Activated naive CD4-positive, alpha-beta T cell treated with anti-CD3 and anti-CD28 coated beads, Interleukin-2, amount 50 U/mL, for 72 hours (primary cell): Measurements from ENCODE around the gene DDRGK1. TPM values are rescaled to one million over a fixed set of nuclear protein-coding genes. Genes with fewer than 3 reads are reported as not detected.
A peak's percentile ranks its signal among the peaks of the same experiment; 100 is the strongest.
"Not testable (repeated sequence)": the region's sequence is repeated elsewhere in the genome, so short reads cannot be mapped to it uniquely, and the experiment has no call there.

Experiments used
- ATAC-seq, 2 donors: fragments of 150-1000 bp; cut with Tn5 transposase; 2 replicates each; pipeline ENCODE4 v1.10.0; 2021; ENCODE audit warnings: mild to moderate bottlenecking in 2 of 2, moderate library complexity in 2 of 2
- DNase-seq, 2 donors: peaks; one replicate each; pipeline ENCODE4 v3.0.0; 2021 to 2022; ENCODE audit warnings: low spot score in 2 of 2
- H3K27ac Mint-ChIP-seq, 2 donors: one replicate each; pipeline ENCODE4 v1.8.0; 2022; ENCODE audit warnings: mild to moderate bottlenecking in 2 of 2, mixed read lengths in 2 of 2
- H3K36me3 Mint-ChIP-seq, 2 donors: one replicate each; pipeline ENCODE4 v1.8.0; 2022; ENCODE audit warnings: mixed read lengths in 2 of 2
- H3K9me3 Mint-ChIP-seq, 2 donors: one replicate each; pipeline ENCODE4 v1.8.0; 2022; ENCODE audit warnings: mixed read lengths in 2 of 2
- total RNA-seq, 2 donors: library from RNA; stranded (reverse); gene quantifications; one replicate each; pipeline ENCODE4 v1.2.3, GENCODE V29; 2022

Gene DDRGK1
- total RNA-seq, 2 donors from 2014 or later, result 66.4 to 128 TPM

- no peak for DNase-seq
- peaks cover 21 to 27% of the 10 kb centered on the region in 2 donors for H3K36me3 Mint-ChIP-seq
Observed at GRCh38 chr20:3199976-3200755, 4.3 kb downstream of the DDRGK1 start.

GRCh38 chr20:3199206-3199605, 5.3 kb downstream of the DDRGK1 start:
- H3K27ac Mint-ChIP-seq, result no peak overlapping the region
- peaks cover 21 to 25% of the 10 kb centered on the region in 2 donors for H3K36me3 Mint-ChIP-seq
- no peaks in the 10 kb centered on the region for H3K9me3 Mint-ChIP-seq
- DNase-seq, result no peak
- ATAC-seq, result no peak

More at GRCh38 chr20:3199976-3200755, 4.3 kb downstream of the DDRGK1 start:
- H3K27ac Mint-ChIP-seq, result peak overlapping the region; percentile 10 to 61
- no peaks in the 10 kb centered on the region for H3K9me3 Mint-ChIP-seq
- no peak for ATAC-seq

GRCh38 chr20:3195590-3196237, 8.8 kb downstream of the DDRGK1 start:
- Mint-ChIP-seq H3K9me3 (no peaks in the 10 kb centered on the region), H3K36me3 (peaks cover 12 to 23% of the 10 kb centered on the region in 2 donors), H3K27ac (peak overlapping the region; percentile 62)
- no peak for ATAC-seq
- DNase-seq, result no peak

DNA sequence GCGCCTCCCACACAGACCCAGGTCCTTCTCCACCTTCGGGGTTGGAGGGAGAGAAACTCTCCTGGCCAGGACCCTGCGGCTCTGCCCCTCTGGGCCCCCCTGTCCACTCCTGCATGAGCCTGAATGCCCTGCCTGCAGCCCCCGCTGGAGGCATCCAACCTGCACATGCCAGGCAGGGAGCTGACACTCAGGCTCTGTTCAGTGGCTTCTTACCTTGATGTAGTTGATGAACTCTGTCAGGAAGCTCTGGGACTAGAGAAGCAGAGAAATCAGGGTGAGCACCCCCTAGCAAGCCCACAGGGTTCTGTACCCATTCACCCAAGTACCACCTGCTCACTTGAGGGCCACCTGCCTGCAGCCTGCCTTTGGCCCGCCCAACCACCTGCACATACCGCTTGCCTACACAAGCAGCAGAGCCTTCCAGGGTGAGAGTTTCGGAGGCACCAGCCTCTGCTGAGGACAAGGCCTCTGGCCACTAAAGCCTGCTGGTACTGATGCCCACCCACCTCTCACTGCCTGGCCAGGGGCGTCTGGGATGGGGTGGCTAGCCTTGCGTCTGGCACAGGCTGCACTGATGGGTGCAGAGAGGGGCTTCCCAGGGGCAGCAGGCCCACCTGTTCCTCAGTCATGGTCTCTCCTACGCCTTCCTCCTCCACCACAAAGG, 9.7 kb downstream of the DDRGK1 start:
- Mint-ChIP-seq H3K9me3 (no peaks in the 10 kb centered on the region), H3K27ac (peak overlapping the region in 1 of 2 donors; percentile 88), H3K36me3 (peaks cover 5 to 17% of the 10 kb centered on the region in 2 donors)
- DNase-seq (no peak), ATAC-seq (no peak)

DNA sequence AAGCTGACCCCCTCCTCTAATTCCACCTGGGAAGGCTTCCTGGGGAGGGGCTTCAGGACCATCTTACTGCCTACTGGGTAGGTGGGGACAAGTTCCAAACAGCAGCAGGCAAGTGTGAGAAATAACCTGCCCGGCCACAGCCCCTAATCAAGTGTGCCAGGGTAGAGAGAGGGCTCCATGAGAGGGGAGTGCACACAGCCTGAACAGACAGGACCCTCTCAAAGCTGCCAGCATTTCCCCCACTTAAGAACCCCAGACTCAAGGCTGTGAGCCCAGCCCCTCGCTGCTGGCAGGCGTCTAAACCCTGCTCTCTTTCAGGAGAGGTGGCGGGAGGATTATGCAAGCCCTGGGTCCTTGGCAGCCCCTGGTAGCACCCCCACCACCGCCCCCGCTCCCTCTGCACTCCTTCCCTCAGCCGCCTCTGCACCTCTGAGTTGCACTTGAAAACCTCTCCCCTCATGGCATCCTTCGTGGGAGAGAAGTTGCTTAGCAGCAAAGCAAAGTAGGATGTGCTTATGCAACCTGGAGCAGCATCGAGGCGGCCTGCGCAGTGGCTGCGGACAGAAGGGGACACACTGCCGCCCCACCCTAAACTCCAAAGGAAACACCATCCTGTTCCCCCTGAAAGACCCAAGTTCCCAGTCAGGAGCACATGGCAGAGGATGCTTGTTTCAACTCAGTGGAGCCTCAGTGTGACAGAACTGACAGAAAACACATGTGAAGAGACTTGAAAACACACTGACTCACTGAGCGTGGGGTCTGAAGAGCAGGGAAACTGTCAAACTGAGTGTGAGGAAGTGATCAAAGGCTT, 10.5 kb downstream of the DDRGK1 start:
- Mint-ChIP-seq H3K27ac (no peak overlapping the region), H3K9me3 (no peaks in the 10 kb centered on the region), H3K36me3 (peaks cover 0 to 17% of the 10 kb centered on the region in 2 donors)
- peak; percentile 37 to 67 for ATAC-seq
- no peak for DNase-seq

DNA sequence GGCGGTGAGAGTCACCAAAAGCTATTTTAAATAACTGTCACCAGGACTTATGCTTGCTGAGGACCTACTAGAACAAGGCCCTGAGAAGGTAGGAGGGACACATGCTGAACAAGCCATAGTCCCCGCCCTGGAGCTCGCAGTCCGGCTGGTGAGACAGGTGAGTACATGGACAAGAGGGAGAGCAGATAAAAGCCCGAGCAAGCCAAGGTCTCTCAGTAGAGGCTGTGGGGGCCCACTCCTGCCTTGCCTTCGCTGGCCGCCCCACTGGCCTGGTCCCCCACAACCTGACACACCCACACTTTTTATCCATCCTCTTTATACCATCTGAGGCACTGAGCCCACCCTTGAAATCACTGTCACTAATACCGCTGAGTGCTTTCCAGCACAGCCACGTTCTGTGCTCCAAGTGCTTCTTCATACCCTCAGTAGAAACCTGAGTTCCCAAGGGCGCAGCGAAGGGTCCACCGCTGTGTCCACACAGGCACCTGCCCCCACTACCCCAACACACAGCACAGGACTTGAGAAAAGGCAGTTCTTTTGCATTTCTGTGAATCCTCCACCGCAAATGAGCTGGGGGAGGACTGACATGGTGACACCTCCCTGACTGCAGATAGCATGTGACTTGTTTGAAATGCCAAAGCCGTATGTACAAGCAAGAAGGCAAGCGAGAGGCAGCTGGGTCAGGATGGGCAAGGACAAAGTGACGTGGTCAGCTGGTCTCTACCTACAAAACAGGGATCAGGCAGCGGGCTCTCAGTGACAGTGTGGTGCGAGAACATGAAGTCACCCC, 12.1 kb downstream of the DDRGK1 start:
- DNase-seq (no peak), ATAC-seq (no peak)
- Mint-ChIP-seq H3K36me3 (peaks cover 0 to 17% of the 10 kb centered on the region in 2 donors), H3K9me3 (no peaks in the 10 kb centered on the region), H3K27ac (peak overlapping the region; percentile 12 to 76)

- peak overlapping the region in 1 of 2 donors; percentile 12 for H3K27ac Mint-ChIP-seq
- H3K9me3 Mint-ChIP-seq, result no peaks in the 10 kb centered on the region
- H3K36me3 Mint-ChIP-seq, result peaks cover 0 to 12% of the 10 kb centered on the region in 2 donors
- ATAC-seq, result no peak
- no peak for DNase-seq
Observed at GRCh38 chr20:3190681-3191111, 13.8 kb downstream of the DDRGK1 start.

- ATAC-seq (peak in 1 of 2 donors; percentile 17), DNase-seq (no peak)
- H3K9me3 Mint-ChIP-seq, result no peaks in the 10 kb centered on the region
- H3K36me3 Mint-ChIP-seq, result peaks cover 0 to 6% of the 10 kb centered on the region in 2 donors
- peak overlapping the region; percentile 35 to 89 for H3K27ac Mint-ChIP-seq
Observed at GRCh38 chr20:3189561-3190131, 14.8 kb downstream of the DDRGK1 start.

GRCh38 chr20:3188823-3189413, 15.6 kb downstream of the DDRGK1 start:
- Mint-ChIP-seq H3K36me3 (peaks cover 0 to 6% of the 10 kb centered on the region in 2 donors), H3K9me3 (no peaks in the 10 kb centered on the region), H3K27ac (peak overlapping the region; percentile 8 to 89)
- DNase-seq, result no peak
- peak in 1 of 2 donors; percentile 34 for ATAC-seq

DNA sequence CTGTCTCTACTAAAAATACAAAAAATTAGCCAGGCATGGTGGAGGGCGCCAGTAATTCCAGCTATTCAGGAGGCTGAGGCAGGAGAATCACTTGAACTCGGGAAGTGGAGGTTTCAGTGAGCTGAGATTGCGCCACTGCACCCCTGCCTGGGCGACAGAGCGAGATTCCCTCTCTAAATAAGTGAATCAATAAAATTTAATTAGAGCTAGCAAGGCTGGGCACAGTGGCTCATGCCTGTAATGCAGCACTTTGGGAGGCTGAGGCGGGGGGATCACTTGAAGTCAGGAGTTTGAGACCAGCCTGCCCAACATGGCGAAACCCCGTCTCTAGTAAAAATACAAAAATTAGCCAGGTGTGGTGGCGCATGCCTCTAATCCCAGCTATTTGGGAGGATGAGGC, 16.6 kb downstream of the DDRGK1 start:
- H3K27ac Mint-ChIP-seq, DNase-seq, H3K9me3 Mint-ChIP-seq, ATAC-seq, H3K36me3 Mint-ChIP-seq: not testable (repeated sequence)

DNA sequence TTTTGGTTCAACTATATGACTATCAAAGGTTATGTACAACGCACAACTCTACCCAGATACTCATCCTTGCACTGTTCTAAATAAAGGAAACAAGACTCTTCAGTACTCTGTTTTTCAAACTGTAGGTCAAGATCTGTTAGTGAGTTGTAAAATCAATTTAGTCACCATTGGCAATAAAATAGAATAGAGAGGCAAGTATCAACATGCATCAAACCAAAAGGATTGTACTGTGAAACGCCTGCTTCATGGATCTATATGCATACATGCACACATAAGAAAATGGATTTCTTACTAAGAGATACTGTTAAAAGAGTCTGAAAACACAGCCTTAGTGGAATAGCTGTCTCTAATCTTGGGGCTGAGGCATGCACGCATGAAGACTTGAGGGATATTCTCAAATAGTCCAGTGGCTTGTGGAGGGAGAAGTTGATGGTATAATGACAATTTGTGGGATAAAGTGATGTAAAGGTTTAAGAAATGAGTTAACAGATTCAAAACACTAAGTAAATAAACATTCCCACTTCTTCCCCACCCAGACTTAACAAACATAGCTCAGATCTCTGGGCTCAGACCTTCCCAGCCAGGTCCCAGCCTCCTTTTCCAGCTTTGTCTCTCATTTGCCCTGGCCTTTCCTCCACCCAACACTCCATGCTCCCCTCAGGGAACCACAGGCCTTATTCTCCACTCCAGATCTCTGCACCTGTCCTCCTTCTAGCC, 20.4 kb downstream of the DDRGK1 start:
- Mint-ChIP-seq H3K9me3 (no peaks in the 10 kb centered on the region), H3K27ac (peak overlapping the region in 1 of 2 donors; percentile 22), H3K36me3 (no peaks in the 10 kb centered on the region)
- DNase-seq, result no peak
- ATAC-seq, result no peak

GRCh38 chr20:3182429-3182828, 22.1 kb downstream of the DDRGK1 start:
- DNase-seq, H3K36me3 Mint-ChIP-seq, ATAC-seq: not testable (repeated sequence)

DNA sequence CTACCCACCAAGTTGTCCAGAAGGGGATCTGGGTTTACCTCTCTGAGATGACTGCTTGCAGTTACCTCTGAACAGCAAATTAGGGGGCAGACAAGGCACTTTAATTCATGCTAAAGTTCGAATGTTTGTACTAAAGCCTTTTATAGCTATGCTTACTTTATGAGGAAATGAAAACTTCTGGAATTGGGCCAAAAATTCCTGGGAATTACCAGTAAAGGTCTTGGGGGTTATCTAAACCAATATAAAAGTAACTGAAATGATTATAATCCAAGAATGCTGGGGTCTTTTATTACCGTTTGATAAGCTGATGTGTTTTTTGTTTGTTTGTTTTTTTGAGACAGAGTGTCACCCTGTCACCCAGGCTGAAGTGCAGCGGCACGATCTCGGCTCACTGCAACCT, 23.2 kb downstream of the DDRGK1 start:
- ATAC-seq, result no peak
- no peak overlapping the region for H3K27ac Mint-ChIP-seq
- no peaks in the 10 kb centered on the region for H3K36me3 Mint-ChIP-seq
- H3K9me3 Mint-ChIP-seq, result no peaks in the 10 kb centered on the region
- DNase-seq, result no peak

More at GRCh38 chr20:3182429-3182828, 22.1 kb downstream of the DDRGK1 start:
- H3K9me3 Mint-ChIP-seq, H3K27ac Mint-ChIP-seq: not testable (repeated sequence)

DNA sequence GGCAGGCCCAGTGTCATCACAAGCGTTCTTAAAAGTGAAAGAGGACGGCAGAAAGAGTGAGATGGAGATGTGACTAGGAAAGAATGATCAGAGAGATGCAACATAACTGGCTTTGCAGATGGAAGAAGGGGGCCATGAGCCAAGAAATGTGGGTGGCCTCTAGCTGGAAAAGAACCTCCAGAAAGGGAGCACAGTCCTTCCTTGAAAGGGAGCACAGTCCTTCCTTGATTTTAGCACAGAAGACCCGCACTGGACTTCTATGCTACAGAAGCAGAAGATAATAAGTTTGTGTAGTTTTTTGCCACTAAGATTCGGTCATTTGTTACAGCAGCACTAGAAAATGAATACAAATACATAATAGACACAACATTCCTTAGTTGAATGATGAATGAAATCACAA, 24.2 kb downstream of the DDRGK1 start:
- no peak for ATAC-seq
- no peak overlapping the region for H3K27ac Mint-ChIP-seq
- H3K36me3 Mint-ChIP-seq, result no peaks in the 10 kb centered on the region
- no peaks in the 10 kb centered on the region for H3K9me3 Mint-ChIP-seq
- no peak for DNase-seq
